ENCODE measurements around the gene NNAT. TPM values are rescaled to one million over a fixed set of nuclear protein-coding genes. Genes with fewer than 3 reads are reported as not detected.
A peak's percentile ranks its signal among the peaks of the same experiment; 100 is the strongest.

The NNAT gene
- total and polyA plus RNA-seq, 2 donors (not counting 1 experiment from before 2014, with no cell fraction given): not detected

DNA sequence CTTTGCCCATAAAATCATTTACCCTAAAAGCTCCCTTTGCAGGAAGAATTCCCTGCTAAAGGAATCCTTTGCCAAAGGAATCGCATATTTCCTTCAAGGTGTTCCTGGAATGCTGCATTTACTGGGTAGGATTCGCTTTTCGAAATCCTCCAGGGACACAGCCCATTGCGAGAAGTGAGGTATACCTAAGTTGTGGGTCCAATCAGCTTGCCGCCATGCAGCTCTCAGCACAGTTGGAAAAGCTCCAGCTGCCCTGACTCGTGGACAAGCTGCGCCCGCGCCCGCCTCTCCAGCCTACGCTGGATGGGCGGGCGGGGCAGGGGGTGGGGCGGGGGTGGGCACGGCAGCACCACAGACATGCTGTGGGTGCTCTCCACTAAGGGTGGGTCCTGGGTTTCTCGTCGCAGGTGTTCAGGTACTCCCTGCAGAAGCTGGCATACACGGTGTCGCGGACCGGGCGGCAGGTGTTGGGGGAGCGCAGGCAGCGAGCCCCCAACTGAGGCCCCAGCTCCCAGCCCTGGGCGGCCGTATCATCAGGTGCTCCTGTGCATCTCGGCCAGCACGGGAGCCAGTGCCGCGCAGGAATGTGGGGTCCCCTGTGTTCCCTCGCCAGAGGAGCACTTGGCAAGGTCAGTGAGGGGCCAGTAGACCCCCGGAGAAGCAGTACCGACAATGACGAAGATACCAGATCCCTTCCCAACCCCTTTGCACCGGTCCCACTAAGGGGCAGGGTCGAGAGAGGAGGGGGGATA lies 1.4 kb downstream of the NNAT start:
- H3K27ac Mint-ChIP-seq: no peak overlapping the region
- no peaks in the 10 kb centered on the region for H3K9me3 Mint-ChIP-seq (ENCODE audit: insufficient read depth)
- H3K4me1 Mint-ChIP-seq: peaks cover 63% of the 10 kb centered on the region
- ATAC-seq (ENCODE audit: low read depth) (no peak), DNase-seq (no peak)
- H3K4me3 Mint-ChIP-seq: no peak overlapping the region
- Histone ChIP-seq H3K4me1 (ENCODE audit: control insufficient read depth in 2 of 2, insufficient read depth in 2 of 2, low read length in 2 of 2) (peaks cover 35 to 43% of the 10 kb centered on the region in 2 donors), H3K4me2 (replicated peaks; ENCODE audit: low read depth, low read length, poor library complexity, severe bottlenecking) (no peak overlapping the region), H2AFZ (ENCODE audit: insufficient read depth, low read depth, low read length, poor library complexity, severe bottlenecking) (no peak overlapping the region), H3K9me3 (ENCODE audit: control extremely low read depth in 1 of 3, control insufficient read depth in 2 of 3, insufficient read depth in 1 of 3, low read length in 2 of 3) (peaks cover 0 to 9% (median 0%) of the 10 kb centered on the region in 3 donors), H3K27me3 (replicated peaks in 1 of 4; ENCODE audit: control extremely low read depth in 1 of 4, control insufficient read depth in 3 of 4, insufficient read depth in 4 of 4, low read length in 3 of 4) (no peaks in the 10 kb centered on the region), H3K4me3 (ENCODE audit: control extremely low read depth in 1 of 5, extremely low read depth in 1 of 5, insufficient read depth in 1 of 5, low read depth in 2 of 5, low read length in 4 of 5) (no peak overlapping the region), H3K36me3 (replicated peaks in 1 of 2; ENCODE audit: control extremely low read depth in 1 of 2, control insufficient read depth in 1 of 2, extremely low read depth in 1 of 2, insufficient read depth in 2 of 2, low read length in 1 of 2) (peaks cover 0 to 21% of the 10 kb centered on the region in 2 experiments), H3K27ac (ENCODE audit: low read length in 2 of 2) (no peak overlapping the region), H3K79me2 (ENCODE audit: control insufficient read depth, insufficient read depth, low read length) (peaks cover 98% of the 10 kb centered on the region), H4K20me1 (ENCODE audit: control insufficient read depth, insufficient read depth, low read length, poor library complexity, severe bottlenecking) (peaks cover 97% of the 10 kb centered on the region), H3K9ac (ENCODE audit: low read length) (no peak overlapping the region)
- H3K27me3 Mint-ChIP-seq: no peaks in the 10 kb centered on the region
- intact Hi-C loops (cut with micrococcal nuclease): loop anchor here (10.0 kb wide), 1 partner anchor 172 kb away; the partner anchor contains the start of gene CTNNBL1
- ChIA-PET POLR2A (no interaction called here), CTCF (no interaction called here)
- no peak for TF ChIP-seq EZH2 (IDR thresholded peaks at IDR 0.05; ENCODE audit: borderline replicate concordance, insufficient read depth, low read depth, low read length, poor library complexity, severe bottlenecking)
- TF ChIP-seq, protein P1, sequence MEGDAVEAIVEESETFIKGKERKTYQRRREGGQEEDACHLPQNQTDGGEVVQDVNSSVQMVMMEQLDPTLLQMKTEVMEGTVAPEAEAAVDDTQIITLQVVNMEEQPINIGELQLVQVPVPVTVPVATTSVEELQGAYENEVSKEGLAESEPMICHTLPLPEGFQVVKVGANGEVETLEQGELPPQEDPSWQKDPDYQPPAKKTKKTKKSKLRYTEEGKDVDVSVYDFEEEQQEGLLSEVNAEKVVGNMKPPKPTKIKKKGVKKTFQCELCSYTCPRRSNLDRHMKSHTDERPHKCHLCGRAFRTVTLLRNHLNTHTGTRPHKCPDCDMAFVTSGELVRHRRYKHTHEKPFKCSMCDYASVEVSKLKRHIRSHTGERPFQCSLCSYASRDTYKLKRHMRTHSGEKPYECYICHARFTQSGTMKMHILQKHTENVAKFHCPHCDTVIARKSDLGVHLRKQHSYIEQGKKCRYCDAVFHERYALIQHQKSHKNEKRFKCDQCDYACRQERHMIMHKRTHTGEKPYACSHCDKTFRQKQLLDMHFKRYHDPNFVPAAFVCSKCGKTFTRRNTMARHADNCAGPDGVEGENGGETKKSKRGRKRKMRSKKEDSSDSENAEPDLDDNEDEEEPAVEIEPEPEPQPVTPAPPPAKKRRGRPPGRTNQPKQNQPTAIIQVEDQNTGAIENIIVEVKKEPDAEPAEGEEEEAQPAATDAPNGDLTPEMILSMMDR (IDR thresholded peaks at IDR 0.05): no peak
- 95% methylated on average over 33 of the region's 36 CpGs for WGBS (ENCODE audit: insufficient coverage)

DNA sequence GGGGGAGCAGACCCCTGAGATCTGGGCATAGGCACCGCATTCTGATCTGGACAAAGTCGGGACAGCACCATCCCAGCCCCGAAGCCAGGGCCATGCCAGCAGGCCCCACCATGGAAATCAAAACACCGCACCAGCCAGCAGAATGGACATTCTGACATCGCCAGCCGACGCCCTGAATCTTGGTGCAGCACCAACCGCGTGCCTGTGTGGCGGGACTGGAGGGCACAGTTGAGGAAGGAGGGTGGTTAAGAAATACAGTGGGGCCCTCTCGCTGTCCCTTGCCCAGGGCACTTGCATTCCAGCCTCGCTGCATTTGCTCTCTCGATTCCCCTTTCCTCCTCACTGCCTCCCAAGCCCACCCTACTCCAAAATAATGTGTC lies 2.0 kb downstream of the NNAT start:
- H3K27me3 Mint-ChIP-seq: no peaks in the 10 kb centered on the region
- Histone ChIP-seq H3K36me3 (replicated peaks in 1 of 2; ENCODE audit: control extremely low read depth in 1 of 2, control insufficient read depth in 1 of 2, extremely low read depth in 1 of 2, insufficient read depth in 2 of 2, low read length in 1 of 2) (peaks cover 0 to 16% of the 10 kb centered on the region in 2 experiments), H3K4me1 (ENCODE audit: control insufficient read depth in 2 of 2, insufficient read depth in 2 of 2, low read length in 2 of 2) (peaks cover 35 to 43% of the 10 kb centered on the region in 2 donors), H3K9me3 (ENCODE audit: control extremely low read depth in 1 of 3, control insufficient read depth in 2 of 3, insufficient read depth in 1 of 3, low read length in 2 of 3) (peaks cover 0 to 9% (median 0%) of the 10 kb centered on the region in 3 donors), H3K4me3 (ENCODE audit: control extremely low read depth in 1 of 5, extremely low read depth in 1 of 5, insufficient read depth in 1 of 5, low read depth in 2 of 5, low read length in 4 of 5) (no peak overlapping the region), H4K20me1 (ENCODE audit: control insufficient read depth, insufficient read depth, low read length, poor library complexity, severe bottlenecking) (peaks cover 93% of the 10 kb centered on the region), H3K4me2 (replicated peaks; ENCODE audit: low read depth, low read length, poor library complexity, severe bottlenecking) (no peak overlapping the region), H3K27ac (ENCODE audit: low read length in 2 of 2) (no peak overlapping the region), H3K79me2 (ENCODE audit: control insufficient read depth, insufficient read depth, low read length) (peaks cover 97% of the 10 kb centered on the region), H3K9ac (ENCODE audit: low read length) (no peak overlapping the region), H2AFZ (ENCODE audit: insufficient read depth, low read depth, low read length, poor library complexity, severe bottlenecking) (no peak overlapping the region), H3K27me3 (replicated peaks in 1 of 4; ENCODE audit: control extremely low read depth in 1 of 4, control insufficient read depth in 3 of 4, insufficient read depth in 4 of 4, low read length in 3 of 4) (no peaks in the 10 kb centered on the region)
- TF ChIP-seq, protein P1 (IDR thresholded peaks at IDR 0.05): no peak
- TF ChIP-seq EZH2 (IDR thresholded peaks at IDR 0.05; ENCODE audit: borderline replicate concordance, insufficient read depth, low read depth, low read length, poor library complexity, severe bottlenecking): no peak
- ATAC-seq (ENCODE audit: low read depth) (no peak), DNase-seq (no peak)
- CTCF ChIA-PET: no interaction called here
- intact Hi-C loops (cut with micrococcal nuclease): loop anchor here (10.0 kb wide), 1 partner anchor 172 kb away; the partner anchor contains the start of gene CTNNBL1
- peak overlapping the region; percentile 4 for H3K27ac Mint-ChIP-seq
- peaks cover 62% of the 10 kb centered on the region for H3K4me1 Mint-ChIP-seq
- POLR2A ChIA-PET: no interaction called here
- peak overlapping the region; percentile 0 for H3K4me3 Mint-ChIP-seq
- WGBS (ENCODE audit: insufficient coverage): 98% methylated on average over 12 of the region's 13 CpGs
- no peaks in the 10 kb centered on the region for H3K9me3 Mint-ChIP-seq (ENCODE audit: insufficient read depth)

Measured in B cell (primary cell).